Measurements from ENCODE around the gene PCCA.

DNA sequence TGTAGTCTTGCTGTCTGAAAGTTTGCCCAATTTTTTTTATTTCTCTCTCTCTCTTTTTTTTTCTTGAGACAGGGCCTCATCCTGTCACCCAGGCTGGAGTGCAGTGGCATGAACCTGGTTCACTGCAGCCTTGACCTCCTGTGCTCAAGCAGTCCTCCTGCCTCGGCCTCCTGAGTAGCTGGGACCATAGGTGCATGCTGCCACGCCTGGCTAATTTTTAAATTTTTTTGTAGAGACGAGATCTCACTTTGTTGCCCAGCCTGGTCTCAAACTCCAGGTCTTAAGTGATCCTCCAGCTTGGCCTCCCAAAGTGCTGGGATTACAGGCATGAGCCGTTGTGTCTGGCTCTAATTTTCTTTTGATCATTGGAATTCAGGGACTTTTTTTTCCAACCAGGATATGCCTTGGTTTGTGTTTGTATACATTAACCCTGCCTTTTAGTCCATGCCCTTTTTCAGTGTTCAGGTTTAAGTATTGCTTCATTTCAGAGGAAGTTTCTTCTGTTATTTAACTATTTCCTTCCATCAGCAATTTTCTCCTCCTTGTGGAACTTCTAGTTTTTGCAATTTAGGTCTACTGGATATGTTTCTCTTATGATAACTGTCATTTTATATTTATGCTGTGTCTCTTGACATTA lies 201.4 kb downstream of the PCCA start:
- TF ChIP-seq POLR2A (IDR thresholded peaks at IDR 0.05) = no peak
- TF ChIP-seq, protein P1, sequence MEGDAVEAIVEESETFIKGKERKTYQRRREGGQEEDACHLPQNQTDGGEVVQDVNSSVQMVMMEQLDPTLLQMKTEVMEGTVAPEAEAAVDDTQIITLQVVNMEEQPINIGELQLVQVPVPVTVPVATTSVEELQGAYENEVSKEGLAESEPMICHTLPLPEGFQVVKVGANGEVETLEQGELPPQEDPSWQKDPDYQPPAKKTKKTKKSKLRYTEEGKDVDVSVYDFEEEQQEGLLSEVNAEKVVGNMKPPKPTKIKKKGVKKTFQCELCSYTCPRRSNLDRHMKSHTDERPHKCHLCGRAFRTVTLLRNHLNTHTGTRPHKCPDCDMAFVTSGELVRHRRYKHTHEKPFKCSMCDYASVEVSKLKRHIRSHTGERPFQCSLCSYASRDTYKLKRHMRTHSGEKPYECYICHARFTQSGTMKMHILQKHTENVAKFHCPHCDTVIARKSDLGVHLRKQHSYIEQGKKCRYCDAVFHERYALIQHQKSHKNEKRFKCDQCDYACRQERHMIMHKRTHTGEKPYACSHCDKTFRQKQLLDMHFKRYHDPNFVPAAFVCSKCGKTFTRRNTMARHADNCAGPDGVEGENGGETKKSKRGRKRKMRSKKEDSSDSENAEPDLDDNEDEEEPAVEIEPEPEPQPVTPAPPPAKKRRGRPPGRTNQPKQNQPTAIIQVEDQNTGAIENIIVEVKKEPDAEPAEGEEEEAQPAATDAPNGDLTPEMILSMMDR (IDR thresholded peaks at IDR 0.05) = no peak

Data from suprapubic skin (tissue), 3 donors.